Measurements from ENCODE around the gene CAPN10.
"Not testable (repeated sequence)": the region's sequence is repeated elsewhere in the genome, so short reads cannot be mapped to it uniquely, and the experiment has no call there.

CAPN10 gene

DNA sequence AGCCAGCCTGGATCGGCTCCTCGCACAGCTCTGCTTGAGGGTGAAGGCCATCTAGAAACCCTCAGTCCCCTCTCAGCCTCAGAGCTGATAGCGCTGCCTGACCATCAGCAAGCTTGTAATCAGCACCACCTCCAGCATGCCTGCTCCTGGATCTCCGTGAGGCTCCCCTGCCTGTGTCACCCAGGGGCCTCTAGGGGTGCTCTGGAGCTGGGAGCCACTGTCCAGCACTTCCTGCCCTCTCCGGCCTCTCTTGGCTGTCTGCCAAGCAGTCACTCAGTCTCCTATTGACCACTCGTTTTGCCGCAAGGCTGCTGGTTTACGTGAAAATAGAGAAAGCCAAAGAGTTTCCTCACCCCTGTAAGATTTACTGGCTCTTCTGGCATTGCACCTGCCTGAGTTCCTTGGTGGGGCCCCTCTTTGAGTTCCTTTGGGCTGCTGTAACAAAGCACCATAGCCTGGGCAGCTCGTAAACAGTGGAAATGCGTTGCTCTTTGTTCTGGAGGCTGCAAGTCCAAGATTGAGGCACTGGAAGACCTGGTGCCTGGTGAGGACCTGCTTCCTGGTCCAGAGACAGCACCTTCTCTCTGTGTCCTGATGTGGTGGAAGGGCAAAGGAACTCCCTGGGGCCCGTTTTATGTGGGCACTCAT is 17.9 kb downstream of the CAPN10 start:
- no peak for DNase-seq

DNA sequence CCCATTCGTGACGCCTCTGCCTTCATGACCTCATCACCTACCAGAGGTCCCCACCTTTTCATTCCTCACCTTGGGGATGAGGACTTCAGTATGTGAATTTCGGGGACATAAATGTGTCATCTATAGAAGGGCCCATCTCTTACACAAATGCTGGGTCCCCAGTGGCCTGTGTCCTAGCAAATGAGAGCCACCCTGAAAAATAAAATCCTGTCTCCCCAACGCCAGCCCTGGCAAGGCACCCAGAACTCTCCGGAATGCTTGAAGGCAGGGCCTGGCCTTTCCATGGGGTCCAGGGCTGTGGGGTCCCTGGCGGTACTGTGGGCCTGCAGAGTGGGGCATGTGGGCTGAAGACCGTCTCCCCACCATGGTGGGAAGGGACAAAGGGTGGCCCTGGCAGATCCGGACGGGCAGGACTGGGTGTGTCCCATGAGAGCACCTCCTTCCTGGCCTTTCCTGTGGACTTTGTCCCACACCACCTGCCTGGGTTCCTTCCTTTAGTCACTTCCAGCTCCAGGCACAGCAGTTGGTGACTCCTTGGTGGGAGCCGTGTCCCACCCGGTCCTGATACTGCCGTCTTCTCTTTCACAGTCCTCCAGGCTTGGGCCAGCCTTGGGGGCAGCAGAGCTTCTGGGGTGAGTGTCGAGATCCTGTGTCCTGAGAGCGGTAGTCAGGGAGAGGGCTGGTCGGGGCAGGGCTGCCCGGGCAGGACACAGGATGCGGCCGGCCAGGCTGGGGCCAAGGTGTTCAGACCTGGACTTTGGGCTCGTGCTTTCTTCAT is 18.6 kb downstream of the CAPN10 start:
- DNase-seq: no peak

DNA sequence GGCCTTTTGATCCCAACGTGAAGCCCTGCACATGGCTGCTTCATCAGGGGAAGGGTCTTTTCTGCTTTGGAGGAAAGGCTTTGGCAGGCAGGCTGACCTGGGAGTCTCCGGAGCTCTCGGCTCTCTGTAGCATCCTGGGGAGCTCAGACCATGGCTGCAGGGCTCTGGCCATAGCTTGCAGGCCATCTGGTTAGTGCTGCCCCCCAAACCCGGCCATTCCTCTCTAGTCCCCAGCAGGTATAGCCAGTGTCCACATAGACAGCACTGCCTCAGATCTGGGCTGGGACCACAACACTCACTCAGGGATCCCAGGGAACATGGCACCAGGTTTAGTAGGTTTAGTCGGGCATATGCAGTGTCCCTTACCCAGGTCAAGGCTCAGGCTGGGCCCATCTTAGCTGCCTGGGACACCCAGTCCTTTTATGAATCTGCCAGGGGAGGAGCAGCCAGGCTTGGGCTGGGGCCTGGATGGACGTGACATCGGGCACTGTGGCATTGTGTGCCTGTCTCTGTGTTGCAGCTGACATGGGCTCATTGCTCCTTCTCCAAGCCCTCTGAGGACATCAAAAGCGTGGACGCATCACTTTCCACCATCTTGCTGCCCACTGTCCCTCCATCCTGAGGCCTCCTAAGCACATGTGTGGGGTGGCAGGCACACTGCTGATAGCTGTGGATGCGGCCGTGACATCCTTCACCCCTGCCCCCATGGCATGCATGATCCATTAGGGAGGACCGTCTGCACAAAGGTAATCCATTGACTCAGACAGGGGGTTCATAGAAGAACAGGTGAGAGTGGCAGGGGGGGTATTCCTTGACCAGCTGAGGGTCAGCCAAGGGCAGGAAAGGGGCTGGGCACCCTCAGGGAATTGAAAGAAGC is 19.6 kb downstream of the CAPN10 start:
- no peak for DNase-seq

DNA sequence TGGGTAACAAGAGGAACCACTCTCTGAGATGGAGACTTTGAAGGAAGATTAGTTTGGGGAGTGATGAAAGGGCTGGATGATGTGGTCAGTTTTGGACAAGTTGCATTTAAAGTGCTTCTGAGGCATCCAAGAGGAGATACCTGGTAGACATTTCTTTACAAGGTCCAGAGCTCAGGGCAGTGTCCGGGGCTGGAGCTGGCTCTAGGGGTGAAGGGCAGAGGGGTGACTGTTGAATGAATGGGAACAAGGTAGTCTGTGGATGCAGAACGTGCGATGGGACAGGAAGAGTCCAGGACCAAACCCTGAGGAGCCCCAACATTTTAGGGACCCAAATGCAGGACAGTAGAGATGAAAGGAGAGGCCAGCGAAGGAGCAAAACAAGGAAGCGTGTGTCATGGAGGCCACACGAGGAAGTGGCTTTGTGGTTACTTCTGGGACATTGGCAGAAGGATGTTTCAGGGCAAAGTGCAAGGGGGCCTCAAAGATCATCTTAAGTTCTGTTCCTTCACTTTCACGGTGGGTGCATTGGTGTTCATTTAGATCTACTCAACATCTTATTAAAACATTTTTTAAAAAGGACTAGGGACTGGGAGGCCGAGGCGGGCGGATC is 25.2 kb downstream of the CAPN10 start:
- DNase-seq: no peak

DNA sequence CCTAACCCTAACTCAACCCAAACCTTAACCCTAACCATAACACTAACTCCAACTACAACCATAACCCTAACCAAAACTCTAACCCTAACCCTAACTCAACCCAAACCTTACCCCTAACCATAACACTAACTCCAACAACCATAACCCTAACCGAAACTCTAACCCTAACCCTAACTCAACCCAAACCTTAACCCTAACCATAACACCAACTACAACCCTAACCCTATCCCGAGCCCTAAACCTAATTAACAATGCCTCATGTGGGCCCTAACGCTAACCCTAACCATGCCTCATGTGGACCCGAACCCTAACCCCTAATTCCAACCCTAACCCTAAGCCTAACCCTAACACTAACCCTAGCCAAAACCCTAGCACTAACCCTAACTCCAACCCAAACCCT is 27.2 kb downstream of the CAPN10 start:
- DNase-seq: no peak

DNA sequence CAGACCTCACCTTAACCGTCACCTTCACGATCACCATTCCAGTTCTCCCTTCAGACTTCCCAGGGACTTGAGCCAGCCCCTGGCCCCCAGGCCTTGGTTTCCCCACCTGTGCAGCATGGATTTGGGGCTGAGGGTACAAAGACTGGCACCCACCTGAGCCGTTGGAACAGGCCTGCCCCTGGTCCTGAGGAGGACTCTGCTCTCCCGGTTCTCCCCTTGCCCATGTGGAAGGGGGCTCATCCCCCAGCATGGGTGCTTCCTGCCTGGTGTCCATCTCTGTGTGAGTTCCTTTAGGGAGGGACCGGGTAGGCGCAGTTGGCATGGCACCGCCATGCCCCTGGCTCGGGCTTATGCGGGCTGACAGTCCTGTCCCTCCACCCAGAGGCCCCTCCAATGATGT is 27.9 kb downstream of the CAPN10 start:
- no peak for DNase-seq

DNA sequence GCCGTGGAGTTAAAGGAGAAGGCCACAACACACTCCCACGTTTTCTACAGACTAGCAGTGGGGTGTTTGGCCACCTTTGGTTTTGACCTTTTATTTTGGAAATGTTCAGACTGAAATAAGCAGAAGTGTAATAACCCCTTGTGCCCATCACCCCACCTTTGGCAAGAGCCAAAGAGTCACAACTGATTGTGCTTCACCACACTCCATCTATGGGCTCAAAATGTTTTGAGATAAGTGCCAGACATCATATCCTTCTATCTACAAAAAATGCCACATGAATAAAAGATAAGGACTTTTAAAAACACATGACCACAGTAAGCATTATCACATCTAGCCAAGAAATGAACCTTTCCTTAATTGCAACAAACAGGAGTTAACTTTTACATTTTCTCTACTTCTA is 28.9 kb downstream of the CAPN10 start:
- DNase-seq: no peak

DNA sequence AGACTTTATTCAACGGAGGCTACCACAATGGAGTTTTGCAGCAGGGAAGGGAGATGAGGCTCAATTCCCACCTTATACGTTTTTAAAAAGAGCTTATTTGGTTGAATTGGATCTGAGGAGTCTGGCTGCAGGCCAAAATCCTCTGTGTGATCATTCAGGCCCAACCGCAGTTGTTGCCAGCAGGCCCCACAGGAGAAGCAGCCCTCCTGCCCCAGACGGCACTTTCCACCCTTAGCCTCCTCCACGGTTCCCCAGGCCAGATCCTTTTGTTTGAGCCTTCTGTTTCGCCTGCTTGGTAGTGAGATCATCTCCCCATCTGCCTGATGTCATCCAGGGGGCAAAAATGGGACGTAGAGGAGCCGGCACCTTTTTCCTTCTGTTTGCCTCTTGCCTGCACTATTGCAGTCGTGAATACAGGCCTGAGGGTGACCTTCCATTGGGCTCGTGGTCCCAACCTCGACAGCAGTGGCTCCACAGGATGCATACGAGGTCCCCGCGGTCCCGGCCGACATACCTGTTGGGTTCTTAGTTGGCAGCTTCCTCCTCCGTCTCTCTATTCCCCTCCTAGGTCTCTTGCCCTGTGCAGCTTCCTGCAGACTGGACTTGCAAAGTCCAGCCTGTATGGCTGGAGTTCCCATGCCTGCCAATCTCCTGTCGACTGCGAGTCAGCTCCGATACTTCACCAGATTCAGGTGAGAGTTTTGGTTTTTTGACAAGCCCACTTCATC is 29.4 kb downstream of the CAPN10 start:
- no peak for DNase-seq

DNA sequence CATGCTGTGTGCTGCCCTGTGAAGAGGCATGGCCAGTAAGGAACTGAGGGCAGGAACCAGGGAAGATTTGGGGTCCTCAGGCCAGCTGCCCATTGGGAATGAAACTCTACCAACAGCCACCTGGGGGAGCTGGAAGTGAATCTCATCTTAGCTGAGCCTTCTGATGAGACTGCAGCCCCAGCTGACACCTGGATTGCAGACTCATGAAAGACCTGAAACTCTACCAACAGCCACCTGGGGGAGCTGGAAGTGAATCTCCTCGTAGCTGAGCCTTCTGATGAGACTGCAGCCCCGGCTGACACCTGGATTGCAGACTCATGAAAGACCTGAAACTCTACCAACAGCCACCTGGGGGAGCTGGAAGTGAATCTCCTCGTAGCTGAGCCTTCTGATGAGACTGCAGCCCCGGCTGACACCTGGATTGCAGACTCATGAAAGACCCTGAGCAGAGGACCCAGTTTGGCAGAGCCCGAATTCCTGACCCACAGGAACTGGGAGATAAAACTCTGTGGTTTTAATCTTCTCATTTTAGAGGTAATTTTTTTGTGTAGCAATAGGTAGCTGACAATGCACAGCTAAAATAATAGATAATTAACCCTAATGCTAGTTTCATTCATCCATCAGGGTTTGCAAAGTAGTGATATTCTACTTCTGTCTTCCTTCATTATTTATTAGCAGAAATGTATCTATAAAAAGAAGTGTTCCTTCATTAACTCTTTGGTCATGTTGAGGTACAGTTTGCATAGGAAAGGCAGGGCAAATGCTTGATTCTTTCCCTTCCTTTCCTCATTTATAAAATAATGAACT is 30.5 kb downstream of the CAPN10 start:
- DNase-seq: not testable (repeated sequence)

DNA sequence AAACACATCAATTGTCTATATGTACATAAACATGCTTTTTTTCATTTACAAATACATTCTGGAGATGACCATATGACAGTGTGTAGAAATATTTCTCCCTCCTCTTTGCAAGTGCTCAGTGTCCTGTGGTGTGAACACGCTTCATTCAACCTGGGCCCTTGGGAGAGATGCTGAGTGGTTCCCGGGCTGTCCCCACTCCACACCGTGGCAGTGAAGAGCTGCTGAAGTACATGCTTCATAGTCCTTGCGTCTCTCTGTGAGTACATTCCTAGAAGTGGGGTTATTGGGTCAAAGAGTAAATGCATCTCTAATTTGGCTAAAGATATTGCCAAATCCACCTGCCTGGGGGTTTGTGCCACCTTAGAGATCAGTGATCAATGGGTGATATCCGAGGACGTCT is 32.2 kb downstream of the CAPN10 start:
- no peak for DNase-seq

DNA sequence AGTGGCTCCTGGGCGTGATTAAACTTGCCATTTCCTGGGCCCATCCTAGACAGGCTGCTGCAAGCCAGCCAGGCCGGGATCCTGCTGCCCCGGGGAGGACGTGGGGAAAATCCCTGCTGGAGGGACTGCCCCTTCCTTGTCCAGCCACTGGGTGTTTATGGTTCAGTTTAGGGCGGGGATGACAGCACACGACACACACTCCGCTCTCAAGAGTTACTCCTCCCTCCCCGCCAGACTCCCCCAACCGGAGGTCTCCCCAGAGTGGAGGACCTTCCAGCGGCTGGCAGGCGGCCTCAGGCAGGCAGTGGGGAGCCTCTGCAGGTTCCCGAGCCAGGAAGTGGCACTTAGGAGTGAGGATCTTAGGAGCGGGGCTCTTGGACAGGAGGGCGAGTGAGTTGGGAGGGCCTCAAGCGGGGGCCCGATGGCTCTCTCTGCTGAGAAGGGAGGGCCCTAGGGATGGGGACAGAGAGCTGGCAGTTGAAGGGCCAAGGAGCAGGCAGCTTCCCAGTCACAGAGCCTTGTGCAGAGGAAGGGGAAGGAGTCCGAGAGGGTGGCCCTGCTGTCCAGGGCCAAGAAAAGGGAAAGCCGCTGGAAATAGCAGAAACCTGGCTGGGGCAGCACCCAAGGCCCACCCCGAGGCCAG is 33.1 kb downstream of the CAPN10 start:
- DNase-seq: no peak

DNA sequence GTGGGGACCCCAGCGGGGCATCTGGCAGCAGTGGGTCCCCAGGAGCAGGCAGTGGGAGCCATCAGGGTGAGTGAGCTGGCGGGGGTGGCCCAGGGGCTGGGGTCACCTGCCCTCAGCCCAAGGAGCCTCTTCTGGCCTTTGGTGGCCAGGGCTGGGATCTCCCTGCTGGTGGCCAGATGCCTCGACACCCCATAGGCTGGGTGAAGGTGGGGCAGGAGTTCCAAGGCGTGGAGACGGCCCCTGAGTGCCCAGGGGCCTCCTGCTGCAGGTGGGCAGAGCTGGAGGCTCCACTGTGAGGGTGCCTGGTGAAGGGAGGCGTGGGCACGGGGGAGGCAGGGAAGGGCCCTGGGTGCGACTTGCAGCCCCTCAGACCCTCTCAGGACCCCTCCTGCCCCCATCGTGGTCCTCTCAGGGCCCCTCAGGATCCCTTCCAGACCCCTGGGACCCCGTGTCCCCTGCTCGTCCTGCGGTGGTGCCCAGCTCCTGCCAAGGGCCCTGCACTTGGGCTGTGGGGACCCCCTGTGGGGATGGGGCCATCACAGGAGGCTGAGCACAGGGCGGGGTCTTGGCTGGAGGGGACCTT is 33.7 kb downstream of the CAPN10 start:
- DNase-seq: no peak

DNA sequence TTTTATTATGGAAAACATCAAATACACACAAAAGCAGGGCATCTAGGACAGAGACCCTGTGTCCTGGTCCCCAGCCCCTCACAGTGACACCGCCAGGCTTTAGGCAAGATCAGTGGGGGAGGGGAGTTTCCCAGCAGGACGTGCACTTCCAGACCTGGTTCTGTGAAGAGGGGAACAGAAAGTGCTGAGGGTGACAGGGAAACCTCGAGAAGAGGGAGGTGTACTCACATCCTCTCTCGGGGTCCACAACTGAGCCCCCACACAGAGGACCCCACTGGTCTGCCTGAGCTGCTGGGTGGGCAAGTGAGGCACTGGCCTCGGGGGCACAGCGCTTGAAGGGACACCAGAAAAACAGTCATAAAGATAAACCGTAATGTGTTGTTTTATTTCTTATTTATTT is 34.3 kb downstream of the CAPN10 start:
- no peak for DNase-seq

DNA sequence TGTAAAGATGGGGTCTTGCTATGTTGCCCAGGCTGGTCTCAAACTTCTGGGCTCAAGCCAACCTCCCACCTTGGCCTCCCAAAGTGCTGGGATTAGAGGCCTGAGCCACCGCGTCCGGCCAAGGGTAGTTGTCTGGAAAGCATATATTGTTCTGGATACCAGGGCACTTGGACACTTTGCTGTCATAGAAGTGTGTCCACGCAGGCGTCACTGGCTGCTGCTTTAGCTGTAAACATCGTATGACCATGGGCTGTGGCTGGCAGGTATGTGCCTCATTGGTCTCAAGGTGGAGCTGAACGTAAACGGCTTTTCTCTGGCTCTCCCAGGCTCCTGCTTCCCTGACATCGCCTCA is 35.5 kb downstream of the CAPN10 start:
- DNase-seq: no peak

DNA sequence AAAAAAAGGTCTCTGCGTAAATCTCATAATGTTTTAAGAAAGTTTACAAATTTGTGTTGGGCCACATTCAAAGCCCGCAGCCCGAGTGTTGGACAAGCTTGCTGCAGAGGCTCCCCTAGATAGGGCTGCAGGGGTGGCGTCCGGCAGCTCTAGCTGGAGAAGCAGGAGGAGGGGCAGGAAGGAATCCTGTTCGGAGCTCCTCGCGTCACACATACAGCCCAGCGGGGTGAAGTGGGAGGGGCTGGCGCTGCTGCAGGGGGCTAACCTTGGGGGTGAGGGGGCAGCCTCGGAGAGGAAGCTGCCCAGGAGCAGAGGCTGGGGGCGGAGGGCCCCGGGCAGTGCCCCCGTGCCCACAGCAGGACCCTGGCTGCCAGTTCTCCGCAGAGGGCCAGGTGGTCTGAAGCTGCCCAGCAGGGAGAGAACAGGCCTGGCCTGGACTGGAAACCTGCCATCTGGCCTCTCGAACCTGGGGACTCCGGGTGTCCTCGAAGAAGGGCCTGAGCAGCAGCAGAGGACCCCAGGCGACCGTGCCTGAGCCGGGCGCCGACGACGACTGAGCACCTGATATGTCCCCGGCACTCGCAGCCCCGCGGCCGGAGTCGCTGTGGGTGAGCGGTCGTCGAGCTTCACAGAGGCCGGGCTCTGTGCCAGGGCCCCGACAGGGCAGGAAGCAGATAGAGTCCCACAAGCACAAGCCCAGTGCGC is 36.1 kb downstream of the CAPN10 start:
- DNase-seq: no peak

DNA sequence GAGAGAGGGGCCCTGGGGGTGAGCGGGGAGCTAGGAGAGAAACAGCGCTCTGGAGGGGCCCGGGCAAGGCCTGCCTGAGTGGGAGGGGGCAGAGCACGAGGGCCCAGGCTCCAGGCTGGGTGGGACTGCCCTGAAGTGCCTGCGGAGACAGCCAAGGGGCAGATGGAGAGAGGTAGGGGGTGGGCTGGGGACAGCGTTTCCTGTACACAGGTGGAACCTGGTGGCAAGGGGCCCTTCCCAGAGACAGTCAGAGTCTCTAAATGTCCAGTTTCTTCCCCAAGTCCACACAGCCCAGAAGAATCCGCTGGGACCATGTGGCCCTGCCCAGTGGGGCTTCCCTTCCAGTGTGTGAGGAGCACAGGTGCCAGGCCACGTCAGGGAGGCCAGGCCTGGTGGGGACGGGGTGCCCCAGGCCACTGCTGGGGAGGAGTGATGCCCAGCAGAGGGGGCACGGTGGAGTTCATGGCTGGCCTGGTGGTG is 37.0 kb downstream of the CAPN10 start:
- no peak for DNase-seq

DNA sequence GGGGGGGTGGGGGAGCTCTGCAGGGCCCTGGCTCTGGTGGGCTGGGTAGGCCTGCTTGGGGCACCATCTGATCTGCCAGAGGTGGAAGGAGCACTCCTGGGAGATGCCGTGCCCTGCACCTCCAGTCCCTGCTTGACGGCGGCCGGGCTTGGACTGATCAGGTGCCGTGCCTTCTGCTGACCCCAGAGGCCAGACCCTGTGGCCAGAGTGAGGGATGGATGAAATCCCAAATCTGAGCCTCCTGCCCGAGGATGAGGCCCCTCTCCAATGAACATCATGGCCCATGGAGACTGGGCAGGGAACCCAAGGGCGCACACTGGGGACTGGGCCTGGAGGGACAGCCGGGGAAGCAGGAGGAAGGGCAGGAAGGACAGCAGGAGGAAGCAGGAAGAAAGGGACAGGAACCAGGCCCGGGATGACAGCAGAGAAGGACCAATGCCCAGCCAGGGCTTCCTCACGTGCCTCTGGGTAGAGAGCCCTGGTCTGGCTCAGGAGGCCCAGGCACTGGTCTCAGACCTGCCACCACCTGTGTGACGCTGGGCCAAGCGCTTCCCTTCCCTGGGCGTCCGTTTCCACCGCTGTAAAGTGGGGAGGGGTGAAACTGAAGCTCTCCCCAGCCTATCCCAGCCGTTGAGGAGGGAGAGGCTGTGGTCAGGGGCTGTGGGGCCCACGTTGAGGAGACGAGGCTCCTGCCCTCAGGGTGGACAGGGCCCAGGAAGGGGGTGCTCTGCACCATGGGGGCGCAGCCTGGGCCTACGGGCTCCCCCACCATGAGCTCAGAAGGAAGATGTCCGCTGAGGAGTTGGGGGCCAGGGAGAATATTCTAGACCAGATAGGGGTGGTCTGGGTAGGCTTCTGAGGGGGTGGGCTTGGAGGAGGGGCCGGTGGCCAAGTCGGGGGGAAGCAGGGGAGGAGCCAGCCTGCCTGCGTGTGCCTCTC is 37.7 kb downstream of the CAPN10 start:
- DNase-seq: no peak

DNA sequence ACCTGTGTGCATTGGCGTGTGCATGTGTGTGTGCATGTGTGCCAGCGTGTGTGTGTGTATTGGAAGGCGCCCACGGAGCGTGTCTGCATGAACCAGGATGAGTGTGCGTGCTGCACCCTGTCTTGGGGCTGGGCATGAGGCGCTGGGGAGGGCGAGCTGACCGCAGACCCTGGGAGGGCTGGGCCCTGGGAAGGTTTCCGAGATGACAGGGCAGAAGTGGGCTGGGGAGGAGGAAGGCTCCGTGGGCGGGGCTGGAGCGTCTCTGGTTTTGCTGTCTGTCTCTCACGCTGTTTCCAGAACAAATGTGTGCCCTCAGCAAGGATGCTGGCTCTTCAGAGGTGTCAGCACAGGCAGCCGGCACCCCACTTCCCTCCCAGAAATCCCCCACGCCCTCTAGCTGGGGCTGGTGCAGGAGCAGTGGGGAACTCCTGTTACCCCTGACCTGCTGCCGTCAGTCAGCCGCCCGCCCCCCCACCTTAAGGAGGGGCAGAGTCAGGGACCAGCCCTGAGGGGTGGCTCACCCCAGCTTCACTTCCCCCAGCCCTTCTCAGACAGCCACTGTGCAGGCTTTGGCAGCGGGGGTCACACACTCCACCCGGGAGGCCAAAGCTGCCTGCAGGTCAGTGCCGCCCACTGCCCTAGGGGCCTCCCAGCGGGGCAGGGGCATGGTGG is 38.6 kb downstream of the CAPN10 start, which contains the start of gene GPR35:
GPR35 (plus strand) TSS at position 531 of the 672 bp plus-strand sequence. CDS start 4,473 bp downstream, outside the sequence.
- peak; percentile 9 for DNase-seq

All from amniotic stem cell (primary cell).